KBM-7 (cell line): ENCODE measurements around the gene TAF9B.
A peak's percentile ranks its signal among the peaks of the same experiment; 100 is the strongest.
"Not testable (repeated sequence)": the region's sequence is repeated elsewhere in the genome, so short reads cannot be mapped to it uniquely, and the experiment has no call there.

ENCODE experiments used
- DNase-seq: peaks from one replicate; pipeline ENCODE4 v3.0.0-alpha.2; 2015
- in situ Hi-C: fragments of 300-500 bp; cut with MboI; formaldehyde crosslinking; loops from 2 replicates; pipeline ENCODE4 v1.14.3; 2020; ENCODE audit warnings: low sequenced_read_pairs, low pct_unique_long_range_greater_than_20kb, mixed read lengths

The TAF9B gene

DNA sequence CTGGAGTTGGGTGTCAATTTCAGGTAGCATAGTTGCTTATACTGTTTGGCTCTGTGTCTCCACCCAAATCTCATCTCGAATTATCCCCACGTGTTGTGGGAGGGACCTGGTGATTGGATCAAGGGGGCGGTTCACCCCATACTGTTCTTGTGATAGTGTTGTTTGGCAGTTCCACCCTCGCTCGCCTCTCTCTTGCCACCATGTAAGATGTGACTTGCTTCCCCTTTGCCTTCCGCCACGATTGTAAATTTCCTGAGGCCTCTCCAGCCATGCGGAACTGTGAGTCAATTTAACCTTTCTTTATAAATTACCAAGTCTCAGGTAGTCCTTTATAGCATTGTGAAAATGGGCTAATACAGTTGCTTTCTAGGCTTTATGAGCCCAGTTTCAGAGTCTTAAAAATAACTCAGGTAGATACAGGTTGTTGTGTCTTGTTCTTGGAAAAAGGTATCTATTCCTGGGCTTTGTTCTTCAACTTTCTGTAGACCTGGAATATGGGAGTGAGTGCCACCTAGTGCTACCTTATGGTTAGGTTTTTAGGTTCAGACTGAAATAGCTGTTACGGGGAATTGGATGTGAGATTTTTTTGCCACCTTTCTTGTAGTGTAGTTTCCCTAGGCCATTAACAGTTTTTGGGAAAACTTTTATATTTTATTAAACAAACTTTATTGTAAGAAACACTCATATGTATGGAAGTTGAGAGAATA lies 19.8 kb downstream of the TAF9B start:
- DNase-seq = peak; percentile 82
- in situ Hi-C loops = no loop called here

- DNase-seq = no peak
- in situ Hi-C loops = no loop called here
Measured at GRCh38 chrX:78118628-78119027, 20.8 kb downstream of the TAF9B start.

DNA sequence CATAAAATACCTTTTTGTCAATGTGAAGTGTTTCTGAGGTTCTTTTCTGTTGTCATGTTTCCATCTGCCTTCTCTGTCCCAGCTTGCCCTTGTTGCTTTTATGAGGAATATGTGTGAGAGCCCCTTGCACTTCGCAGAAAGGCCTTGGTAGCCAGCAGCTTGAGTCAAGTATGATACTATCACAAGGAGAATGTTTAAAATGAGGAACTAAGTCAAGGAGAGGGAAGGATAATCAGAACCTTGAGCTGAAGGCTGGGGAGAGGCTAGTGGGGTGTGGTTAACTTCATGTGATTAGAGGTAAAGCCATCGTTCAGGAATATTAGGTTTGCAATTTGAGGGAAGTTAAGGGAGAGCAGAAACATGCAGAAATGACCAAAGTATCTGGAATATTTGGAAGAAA lies 22.7 kb downstream of the TAF9B start:
- DNase-seq = peak; percentile 84
- in situ Hi-C loops = no loop called here

DNA sequence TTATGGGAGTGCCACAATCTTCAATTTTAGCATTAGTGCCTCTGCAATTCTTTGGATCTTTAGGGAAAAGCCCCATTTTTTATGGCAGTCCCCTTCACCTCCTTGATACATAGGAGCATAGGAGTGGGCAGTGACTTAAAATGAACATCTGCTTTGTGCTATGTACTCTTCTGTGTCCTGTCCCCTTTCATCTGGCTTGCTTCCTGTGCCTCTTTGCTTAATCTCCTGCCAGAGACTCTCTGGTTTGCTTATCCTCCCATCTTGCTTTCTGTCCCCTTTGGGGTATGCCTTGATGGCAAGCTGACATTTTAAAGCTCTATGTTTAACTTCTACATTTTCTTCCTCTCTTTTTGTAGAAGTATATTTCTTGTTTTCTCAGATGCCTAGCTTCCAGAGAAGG lies 23.1 kb downstream of the TAF9B start:
- no peak for DNase-seq
- in situ Hi-C loops = no loop called here

DNA sequence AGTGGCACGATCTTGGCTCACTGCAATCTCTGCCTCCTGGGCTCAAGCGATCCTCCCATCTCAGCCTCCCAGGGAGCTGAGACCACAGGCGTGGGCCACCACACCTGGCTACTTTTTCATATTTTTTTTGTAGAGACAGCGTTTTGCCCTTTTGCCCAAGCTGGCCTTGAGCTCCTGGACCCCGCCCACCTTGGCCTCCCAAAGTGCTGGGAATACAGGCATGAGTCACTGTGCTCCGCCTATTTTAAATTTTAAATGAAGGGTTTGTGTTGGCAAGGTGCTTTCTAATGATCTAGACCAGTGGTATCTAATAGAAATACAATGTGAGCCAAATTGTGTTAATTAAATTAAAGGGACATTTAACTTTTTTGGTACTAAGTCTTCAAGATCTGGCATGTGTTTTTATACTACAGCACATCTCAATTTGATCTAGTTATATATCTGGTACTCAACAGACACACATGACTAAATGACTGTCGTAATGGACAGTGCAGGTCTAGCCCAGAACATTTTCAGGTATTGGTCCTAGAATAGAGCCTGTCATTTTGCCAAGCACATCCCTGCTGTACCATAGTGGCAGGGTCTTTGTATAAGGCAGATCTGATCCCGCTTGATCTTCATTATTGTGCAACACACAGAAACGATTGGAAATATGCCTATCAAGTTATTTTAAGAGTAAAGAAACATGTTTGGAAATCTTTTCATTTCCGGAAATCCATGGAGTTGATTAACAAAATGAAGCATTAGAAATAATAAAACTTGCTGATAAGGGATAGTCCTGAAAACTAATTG lies 28.1 kb downstream of the TAF9B start:
- in situ Hi-C loops = no loop called here
- no peak for DNase-seq

GRCh38 chrX:78109458-78109857 lies 30.0 kb downstream of the TAF9B start:
- in situ Hi-C loops = no loop called here
- DNase-seq = no peak

- peak; percentile 85 for DNase-seq
- in situ Hi-C loops = no loop called here
Measured at GRCh38 chrX:78106651-78106986, 32.8 kb downstream of the TAF9B start.

DNA sequence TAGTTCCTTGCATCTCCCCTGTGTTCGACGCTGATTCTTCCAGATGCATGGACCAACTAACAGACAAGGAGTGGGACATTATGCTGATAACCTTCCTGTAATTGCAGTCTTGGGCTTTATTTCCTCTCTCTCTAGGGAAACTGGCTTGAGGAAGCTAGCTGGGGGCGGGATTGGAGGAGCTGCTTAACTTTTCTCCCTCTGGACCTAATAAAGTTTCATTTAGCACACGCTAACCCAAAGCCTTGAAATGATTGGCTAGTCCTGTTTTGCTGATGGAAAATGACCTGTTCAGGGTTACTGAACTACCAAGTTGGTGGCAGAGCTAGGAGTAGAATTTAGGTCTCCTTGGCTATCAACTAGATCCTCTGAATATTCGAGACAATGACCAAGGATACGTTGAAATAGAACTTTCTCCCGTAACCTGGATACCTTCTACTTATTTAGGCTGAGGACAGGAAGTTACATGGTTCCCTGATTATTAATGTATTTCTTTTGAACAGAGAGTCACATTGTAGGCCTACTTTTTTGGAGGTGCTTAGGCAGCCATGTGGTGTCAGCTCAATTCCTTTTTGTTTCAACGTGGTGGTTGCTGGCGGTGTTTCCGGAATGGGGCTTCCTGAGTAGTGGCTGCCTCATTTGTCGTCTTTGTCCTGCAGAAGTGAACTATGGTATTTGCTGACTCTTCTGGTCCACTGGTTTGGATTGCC lies 33.4 kb downstream of the TAF9B start:
- DNase-seq = peak; percentile 44
- in situ Hi-C loops = no loop called here

DNA sequence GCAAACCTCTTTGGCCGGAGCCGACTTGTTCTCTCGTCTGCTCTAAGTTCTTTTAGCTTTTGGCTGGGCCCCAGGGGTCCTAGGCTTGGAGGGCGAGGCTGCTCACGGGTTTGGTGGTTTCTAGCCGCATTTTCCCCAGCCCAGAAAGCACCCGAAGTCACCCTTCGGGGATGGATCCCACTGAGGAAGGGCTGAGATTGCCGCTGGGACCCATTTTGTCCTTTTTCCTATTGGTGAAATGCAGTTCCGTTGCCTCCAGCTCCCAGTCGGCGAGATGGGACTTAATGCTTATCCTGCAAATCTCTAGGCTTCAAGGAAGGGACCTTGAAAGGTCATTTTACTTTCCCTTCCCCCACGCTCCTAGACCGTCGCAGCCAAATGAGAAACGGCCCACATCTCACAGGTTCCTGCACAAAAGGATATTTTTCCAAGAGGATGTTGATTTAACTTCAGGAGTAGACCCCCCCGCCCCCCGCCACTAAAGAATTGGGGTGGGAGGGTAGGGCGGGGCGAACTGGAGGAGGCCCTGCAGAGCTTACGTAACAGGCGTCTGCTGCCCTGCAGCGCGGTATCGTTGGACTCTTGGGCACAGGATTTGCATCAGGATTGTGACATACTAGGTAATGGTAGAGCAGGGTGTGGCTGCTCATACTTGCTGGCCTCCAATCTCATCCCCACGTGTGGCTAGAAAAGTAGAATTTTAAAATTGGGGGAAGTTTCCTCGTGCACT lies 34.8 kb downstream of the TAF9B start:
- in situ Hi-C loops = no loop called here
- peak; percentile 67 for DNase-seq

DNA sequence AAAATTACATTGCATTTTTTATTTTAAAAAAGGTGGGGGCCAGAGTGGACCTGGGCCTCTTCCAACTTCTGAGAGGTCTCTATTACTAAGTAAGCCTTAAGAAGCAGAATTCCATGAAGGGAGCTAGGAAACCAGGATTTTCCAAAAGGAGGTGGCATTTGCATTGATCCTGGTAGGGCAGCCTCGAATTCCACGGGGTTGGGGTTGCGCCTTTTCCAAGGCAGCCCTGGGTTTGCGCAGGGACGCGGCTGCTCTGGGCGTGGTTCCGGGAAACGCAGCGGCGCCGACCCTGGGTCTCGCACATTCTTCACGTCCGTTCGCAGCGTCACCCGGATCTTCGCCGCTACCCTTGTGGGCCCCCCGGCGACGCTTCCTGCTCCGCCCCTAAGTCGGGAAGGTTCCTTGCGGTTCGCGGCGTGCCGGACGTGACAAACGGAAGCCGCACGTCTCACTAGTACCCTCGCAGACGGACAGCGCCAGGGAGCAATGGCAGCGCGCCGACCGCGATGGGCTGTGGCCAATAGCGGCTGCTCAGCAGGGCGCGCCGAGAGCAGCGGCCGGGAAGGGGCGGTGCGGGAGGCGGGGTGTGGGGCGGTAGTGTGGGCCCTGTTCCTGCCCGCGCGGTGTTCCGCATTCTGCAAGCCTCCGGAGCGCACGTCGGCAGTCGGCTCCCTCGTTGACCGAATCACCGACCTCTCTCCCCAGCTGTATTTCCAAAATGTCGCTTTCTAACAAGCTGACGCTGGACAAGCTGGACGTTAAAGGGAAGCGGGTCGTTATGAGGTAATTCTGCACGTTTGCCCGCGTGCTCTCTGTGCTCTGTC lies 35.6 kb downstream of the TAF9B start, which contains the start of gene PGK1:
TSS of gene PGK1 (plus strand) at position 626 of the 824 bp plus-strand sequence. CDS start at position 719, 93 bp downstream.
- in situ Hi-C loops = no loop called here
- DNase-seq = peak; percentile 99

DNA sequence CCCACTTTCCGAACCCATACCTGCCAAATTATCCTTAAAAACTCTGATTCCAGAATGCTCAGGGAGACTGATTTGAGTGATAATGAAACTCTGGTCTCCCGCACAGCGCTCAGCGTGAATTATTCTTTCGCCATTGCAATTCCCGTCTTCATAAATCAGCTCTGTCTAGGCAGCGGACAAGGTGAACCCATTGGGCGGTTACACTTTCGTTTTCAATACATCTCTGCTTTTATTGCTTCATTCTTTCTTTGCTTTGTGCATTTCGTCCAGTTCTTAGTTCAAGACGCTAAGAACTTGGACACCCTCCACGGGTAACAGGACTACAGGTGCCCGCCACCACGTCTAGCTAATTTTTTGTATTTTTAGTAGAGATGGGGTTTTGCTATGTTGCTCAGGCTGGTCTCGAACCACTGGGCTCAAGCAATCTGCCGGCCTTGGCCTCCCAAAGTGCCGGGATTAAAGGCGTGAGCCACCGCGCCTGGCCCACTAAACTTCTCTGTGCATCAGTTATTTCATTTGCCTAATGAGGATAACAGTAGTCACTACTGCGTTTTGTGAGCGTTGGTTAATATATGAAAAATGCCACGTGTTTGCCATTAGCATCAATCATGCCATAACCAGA lies 36.3 kb downstream of the TAF9B start:
- no peak for DNase-seq
- in situ Hi-C loops = no loop called here

DNA sequence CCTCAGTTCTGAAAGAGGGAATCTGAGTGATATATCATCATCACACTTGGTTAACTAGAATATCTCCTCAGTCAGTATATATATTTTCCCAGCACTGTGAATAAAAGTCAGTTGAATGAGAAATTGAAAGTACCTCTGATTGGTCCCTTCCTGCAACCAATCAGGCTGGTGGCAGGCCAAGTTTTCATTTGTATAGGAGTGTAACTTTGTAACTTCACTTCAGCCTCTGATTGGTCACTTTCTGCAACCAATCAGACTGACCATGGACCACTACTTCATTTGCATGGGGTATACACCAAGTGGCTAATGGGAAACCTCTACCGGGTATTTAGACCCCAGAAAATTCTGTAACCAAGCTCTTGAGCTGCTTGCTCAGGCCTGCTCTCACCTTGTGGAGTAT lies 37.4 kb downstream of the TAF9B start:
- in situ Hi-C loops = no loop called here
- DNase-seq = no peak

- in situ Hi-C loops = no loop called here
- DNase-seq = no peak
Measured at GRCh38 chrX:78098108-78098507, 41.3 kb downstream of the TAF9B start.

- DNase-seq = peak; percentile 84
- in situ Hi-C loops = no loop called here
Measured at GRCh38 chrX:78092296-78092695, 47.2 kb downstream of the TAF9B start.

GRCh38 chrX:78081413-78081812 lies 58.0 kb downstream of the TAF9B start:
- in situ Hi-C loops = not testable (repeated sequence)

More at GRCh38 chrX:78081413-78081812, 58.0 kb downstream of the TAF9B start:
- DNase-seq = not testable (repeated sequence)
